Measurements from ENCODE around the gene NTMT1.
"Not testable (repeated sequence)": the region's sequence is repeated elsewhere in the genome, so short reads cannot be mapped to it uniquely, and the experiment has no call there.

Gene NTMT1

DNA sequence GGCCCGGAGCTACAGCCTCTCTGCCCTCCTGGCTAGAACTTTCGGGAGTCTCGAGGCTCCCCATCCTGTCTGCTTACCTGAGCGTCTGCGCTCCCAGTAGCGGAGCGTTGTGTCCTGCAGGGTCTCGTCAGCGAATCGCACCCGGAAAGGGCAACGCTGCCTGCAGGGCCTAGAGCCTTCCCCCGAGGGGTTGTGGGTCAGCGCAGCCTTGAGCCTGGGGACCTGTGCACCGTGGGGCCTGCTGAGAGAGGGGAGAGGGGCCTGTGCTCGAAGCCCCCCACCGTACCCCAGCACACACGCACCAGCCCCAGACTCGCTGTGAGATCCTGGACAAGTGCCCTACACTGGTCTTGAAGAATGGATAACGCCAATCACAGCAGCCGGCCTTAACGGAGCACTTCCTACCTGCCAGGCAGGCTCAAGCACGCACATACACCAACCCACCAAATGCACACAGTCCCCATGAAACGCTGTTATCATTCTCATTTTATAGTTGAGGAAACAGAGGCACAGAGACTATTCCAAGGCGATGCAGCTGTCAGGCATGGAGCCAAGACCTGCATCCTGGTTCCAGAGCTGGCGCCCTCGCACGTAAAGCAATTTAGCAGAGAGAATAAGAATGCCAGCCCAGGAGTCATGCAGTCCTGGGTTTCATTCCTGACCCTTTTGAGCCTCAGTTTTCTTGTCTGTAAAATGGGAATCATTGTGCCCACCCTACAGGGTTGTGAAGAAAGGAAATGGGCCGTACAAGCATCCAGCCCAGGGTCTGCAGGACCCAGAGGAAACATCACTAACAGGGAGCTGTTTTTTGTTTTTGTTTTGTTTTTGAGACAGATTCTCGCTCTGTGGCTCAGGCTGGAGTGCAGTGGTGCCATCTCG is 10.3 kb upstream of the NTMT1 start:
- no peak for DNase-seq

DNA sequence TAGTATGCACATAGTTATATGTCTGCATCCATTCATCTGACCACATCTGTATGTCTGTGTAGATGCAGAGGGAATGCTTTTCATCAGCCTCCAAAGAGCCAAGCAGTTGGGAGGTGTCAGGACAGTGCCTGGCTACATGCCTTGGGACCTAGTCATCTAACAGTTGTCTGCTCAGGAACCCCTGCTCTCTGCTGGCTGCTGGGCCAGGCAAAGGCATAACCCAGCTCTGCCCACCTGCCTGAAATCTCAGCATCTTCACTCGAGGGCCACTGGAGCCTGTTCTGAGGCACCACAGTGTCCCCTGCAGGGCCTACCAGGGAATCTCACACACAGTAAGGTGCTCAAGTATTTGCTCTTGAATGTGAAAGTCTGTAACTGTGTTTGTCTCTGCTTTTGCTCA is 8.8 kb upstream of the NTMT1 start:
- DNase-seq = no peak

DNA sequence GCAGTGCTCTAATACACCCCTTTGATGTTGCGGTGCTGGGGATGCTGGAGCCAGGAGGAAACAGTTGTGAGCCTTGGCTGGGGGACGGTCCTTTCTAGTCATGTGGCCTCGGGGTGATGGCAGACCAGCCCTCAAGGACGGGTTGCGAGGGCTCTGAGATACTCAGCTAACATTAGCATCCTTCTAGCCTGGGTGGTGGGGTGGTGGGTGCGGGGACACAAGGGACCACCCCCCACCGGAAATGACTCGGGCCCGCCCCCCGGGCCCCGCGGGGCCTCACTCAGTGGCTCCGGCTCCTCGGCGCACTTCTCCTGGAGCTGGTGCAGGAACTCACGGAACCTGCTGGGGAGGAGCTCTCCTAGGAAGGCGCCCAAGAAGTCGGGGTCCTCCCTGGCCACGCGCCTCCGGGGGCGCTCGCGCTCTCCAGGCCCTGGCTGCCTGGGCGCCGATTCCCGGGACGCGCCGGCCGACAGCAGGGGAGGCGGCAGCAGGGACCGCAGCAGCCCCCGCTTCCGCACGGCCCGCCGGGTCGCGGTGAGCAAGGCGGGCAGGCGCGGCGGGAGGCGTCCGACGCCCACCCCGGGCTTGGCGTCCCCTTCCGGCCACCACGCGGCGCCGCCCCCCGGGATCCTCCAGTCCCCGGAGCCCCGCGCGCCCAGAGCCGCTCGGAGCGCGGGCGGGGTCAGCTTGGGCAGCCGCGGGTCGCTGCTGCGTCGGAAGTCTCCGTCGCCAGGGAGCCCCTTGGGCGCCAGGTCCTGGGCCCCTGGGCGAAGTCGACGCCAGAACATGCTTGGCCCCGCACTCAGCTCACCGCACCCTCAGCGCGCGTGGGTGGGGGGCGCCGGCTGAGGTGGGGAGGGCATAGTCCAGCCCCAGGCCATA is 5.9 kb upstream of the NTMT1 start:
- DNase-seq = no peak

DNA sequence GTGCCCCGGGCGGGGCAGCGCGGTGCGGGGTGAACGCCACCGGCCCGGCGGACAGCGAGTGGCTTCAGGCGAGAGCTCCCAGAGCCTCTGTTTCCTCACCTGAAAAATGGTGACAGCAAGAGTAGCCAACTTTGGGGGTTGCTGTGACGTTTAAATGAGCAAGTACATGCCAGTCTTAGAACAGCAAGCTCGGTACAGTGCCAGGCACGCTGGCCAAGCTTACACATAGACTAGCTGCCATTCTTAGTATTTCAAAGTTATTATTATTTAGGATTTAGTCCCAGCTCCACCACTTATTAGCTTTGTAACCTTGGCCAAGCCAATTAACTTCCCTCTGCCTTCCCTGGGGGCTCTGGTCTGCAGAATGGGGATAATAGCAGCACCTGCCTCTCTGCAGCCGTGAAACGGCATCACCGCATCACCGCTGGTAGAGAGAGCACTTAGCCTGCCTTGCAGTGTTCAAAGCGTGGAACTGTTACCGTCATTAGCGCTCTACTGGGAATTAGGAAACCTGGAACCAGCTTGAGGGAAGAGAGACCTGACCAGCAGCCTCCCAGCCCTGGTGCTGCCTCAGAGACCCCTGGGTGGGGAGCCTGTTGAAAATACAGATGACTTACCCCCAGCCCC is 5.2 kb upstream of the NTMT1 start, which contains the start of gene C9orf50:
Gene C9orf50 (minus strand): TSS at position 433 of the 627 bp plus-strand sequence. CDS start 527 bp downstream, outside the sequence.
- no peak for DNase-seq

DNA sequence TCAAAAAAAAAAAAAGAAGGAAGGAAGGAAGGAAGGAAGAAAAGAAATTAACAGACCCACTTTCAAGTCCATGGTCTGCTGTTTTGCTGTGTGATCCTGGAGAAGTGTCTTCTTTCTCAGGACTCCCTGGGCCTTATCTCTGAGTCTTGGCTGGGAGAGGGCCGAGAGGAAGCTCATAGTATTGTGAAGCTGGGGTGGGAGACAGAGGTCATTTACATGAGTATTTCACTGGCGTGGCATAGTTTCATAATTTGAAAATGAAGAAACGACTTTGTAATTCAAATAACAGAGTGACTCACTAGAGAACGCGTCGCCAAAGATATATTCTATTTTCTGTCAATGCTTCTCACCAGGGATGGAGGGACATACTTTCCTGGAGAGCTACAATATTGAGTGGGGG is 2.6 kb upstream of the NTMT1 start:
- no peak for DNase-seq

DNA sequence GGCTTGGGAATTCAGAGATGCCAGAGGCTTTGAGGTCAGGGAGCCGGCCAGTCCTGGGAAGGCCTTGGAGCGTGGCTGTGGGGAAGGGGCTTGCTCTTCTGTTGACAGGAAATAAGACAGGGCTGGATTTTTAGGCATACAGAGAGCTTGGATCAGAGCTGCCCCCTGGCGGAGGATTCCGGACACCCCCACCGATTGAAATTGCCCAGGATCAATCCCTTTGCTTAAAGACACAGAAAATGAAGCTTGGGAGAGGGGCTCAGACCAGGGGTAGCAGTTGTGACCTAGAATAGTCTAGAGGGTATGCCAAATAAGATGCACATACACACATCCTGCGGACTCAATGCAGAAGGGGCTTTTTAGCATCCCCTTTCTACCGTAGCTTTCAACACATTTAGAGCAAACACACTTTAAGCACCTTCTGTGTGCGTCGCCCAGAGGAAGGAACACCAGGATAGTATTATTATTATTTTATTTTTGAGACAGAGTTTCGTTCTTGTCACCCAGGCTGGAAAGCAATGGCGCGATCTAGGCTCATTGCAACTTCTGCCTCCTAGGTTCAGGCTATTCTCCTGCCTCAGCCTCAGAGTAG is 1.7 kb upstream of the NTMT1 start:
- peak; percentile 72 for DNase-seq

DNA sequence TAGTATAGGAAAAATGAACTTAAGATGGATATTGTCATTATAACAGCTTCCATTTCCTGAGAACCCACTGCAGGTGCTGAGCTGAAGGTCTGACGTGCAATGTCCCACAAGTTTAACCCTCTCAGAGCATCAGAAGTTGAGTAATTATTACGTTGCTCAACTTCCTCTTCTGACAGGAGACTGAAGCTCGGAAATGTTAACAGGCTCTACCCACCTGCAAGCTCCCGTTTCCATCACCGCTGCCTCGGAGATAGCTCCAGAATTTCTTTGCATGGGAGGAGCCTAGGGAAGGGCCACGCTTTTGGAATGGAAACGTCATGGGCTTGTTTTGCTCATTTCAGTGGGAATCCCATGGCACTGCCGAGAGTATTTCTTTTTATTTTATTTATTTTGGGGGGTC is 1.0 kb upstream of the NTMT1 start:
- no peak for DNase-seq

DNA sequence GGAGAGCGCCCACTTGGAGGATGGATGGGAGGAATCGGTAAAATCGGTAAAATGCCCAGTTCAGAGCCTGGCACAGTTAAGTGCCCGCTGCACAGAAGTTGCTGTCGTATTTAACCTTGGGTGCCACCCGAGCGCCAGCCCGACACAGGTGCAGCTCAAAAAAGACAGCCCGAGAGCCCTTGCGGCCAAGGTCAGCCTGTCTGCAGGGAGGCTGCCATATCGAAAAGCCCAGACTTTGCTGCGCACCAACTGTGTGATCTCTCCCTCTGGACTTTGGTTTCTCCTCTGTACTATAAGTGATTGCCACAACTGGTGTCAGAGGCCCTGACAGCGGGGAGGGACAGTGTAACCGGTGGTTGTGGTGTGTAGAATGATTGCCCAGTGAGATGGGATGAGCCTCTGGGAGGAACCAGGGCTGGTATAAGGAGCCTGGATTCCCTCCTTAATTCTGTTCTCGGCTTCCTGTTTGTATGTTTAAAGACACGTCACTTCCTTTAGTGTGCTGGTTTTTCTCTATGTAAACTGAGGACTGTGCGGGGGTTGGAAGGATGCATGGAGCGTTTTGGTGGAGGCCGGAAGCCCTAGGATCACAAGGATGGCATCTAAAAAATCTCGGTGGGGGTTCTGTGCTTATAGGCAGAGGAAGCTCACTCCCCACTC is 792 bp downstream of the NTMT1 start:
- DNase-seq = no peak

DNA sequence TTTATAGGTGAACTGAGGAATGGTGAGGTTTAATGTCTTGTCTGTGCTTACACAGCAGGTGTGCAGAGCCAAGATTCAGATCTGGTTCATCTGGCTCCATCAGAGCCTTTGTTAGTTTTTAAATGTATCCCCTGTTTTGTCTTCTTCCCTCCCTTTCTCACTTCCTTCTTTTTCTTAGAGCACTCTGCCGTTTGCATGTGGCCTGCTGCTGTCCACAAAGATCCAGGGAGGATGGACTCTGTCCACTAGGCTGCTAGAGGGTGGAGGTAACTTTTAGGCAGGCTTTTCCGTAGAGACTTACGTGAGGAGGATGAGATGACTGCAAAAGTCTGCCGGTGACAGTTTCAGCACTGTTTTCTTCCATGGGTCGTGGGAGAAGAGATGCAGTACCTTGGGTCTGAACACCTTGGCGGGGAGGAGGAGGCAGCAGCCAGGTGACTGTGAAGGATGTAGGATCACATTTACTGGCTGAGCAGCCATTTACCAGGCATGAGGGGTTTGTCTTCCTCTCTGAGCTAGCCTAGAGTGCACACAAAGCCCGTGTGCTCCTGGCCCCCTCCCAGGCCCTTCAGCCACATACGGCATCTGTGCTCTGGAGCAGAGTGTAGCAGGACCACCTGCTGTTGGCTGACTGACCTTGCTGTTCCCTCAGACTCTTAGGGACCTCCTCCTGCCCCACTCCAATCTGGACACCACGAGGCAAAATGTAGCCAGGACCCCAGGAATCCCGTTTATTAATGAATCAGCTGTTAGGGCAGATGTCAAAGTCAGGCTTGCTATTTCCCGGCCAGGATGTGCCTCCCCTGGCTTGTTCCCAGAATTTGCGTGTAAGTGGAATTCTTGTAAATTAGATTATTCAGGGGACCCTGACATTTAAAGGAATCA is 1.8 kb downstream of the NTMT1 start:
- DNase-seq = no peak

DNA sequence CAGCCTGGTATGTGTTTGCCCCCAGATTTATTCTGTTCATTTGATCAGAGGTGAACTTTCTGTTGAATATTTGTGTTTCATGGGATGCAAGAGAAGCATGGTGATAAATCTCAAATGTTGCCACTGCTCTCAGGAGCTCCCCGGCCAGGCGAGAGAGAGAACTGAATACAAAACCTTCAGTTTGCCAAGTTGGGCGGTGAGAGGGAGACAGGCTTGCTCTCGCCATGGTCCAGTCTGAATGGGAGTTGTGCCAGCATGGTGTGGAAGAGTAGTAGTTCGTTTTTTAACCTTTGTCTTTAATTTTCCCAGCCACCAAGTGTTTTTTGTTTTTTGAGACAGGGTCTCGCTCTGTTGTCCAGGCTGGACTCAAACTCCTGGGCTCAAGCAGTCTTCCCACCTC is 2.7 kb downstream of the NTMT1 start:
- DNase-seq = no peak

DNA sequence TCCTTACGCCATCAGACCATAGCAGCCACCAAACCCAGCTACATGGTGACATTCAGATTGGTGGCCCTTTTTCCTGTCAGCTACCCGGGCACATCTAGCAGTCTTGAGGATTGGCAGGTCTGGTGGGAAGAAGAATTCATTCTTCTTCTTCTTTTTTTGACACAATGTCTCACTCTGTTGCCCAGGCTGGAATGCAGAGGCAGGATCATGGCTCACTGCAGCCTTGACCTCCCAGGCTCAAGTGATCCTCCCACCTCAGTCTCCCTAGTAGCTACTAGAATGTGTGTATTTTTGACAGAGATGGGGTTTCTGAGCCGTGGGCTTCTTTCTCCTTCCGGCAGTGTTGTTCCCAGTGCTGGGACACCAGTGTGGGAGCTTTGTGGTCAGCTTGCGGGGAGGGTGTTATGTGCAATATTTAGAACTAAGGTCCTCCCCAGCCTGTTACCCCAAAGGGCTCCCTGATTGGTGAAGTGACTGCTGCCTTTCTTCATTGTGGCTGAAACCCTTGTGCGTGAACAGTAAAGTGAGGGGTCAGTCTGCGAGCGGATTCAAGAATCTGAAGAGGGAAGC is 3.4 kb downstream of the NTMT1 start:
- DNase-seq = no peak

DNA sequence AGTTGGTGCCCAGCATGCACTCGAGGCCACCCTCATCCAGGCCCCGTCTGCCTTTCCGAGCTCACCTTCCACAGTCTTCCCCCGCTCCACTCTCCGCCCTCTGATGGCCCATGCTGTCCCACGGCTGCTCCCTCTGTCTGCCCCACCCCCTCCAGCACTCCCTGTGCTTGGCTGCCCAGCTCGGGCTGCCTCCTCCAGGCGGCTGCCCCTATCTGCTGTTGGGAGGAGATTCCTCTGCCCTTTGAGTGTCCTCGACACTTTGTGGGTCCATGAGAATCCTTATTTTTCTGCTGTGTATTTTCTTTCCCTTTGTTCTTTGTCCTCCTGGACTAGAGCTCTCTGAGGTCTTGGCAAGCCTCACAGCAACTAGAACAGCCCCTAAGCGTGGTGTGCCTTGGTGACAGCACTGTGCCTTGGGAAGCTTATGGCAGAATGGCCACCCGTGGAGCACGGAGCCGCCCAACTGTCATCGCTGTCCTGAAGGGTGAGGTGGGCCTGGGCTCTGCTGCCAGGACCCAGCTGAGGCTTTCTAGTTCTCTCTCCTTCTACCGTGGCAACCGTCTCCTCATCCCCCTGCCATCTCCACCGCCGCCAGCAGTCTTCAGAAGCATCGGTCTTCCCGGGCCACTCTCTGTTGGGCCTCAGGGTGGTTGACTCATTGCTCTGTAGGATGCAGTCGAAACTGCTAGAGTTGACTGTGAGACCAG is 5.2 kb downstream of the NTMT1 start:
- DNase-seq = no peak

DNA sequence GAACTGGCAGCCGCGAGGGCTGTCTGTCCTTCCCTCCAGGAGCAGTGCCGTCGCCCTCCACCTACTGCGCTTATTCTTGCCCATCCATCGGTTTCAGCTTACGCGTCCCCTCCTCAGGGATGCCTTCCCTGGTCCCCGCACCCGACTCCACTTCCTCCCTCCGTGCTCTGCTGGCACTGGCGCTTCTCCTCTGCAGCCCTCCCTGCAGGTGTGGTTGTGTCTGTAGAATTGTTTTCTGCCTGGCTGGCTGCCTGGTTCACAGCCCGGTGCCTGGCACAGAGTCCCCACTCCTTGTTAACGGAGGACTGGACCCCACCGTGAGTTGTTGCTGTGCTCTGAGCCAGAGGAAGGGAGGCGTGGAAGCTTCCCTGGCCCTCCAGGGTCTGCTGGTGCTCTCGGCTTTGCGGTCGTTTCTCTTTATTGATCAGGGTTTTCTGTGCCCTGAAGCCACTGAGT is 5.7 kb downstream of the NTMT1 start:
- no peak for DNase-seq

DNA sequence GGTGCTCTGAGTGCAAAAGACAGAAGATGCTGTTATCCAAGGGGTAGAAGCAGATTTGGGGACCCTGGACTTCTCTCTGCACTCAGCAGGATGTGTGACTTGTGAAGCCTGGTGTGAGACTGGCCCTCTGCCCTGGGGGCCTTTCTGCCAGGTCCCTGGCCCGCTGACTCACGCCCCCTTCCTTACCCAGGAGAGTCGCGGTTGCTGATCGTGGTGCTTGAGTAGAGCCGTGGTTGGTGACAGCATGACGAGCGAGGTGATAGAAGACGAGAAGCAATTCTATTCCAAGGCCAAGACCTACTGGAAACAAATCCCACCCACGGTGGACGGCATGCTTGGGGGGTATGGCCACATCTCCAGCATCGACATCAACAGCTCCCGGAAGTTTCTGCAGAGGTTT is 6.5 kb downstream of the NTMT1 start:
- no peak for DNase-seq

DNA sequence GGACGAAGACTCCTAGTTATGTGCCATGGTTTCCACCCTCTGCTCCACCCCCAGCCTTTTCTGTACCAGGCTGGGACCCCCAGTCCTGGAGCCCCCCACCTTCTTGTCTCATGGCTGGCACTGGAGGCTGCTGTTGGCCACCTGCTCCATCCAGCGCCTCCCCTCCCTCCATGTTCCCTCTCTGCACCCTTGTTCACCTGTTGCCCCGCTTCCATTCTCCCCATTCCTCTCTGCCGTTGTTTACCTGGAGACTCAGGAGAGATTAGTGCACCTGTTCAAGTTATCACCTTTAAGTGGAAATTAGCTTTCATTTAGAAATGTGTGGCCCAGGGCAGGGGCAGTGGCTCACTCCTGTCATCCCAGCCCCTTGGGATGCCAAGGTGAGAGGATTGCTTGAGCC is 7.2 kb downstream of the NTMT1 start:
- no peak for DNase-seq

DNA sequence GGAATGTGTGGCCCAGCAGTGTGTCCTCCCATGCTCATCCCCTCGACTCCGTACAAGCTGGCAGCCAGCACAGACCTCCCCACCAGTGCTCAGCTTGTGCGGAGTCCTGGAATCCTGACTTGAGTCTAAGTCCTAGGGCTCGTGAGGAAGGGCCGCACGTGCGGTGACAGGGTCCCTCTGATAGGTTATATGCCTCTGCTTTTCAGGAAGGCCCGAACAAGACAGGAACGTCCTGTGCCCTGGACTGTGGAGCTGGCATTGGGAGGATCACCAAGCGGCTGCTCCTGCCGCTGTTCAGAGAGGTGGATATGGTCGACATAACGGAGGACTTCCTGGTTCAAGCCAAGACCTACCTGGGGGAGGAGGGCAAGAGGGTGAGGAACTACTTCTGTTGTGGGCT is 7.9 kb downstream of the NTMT1 start:
- no peak for DNase-seq

DNA sequence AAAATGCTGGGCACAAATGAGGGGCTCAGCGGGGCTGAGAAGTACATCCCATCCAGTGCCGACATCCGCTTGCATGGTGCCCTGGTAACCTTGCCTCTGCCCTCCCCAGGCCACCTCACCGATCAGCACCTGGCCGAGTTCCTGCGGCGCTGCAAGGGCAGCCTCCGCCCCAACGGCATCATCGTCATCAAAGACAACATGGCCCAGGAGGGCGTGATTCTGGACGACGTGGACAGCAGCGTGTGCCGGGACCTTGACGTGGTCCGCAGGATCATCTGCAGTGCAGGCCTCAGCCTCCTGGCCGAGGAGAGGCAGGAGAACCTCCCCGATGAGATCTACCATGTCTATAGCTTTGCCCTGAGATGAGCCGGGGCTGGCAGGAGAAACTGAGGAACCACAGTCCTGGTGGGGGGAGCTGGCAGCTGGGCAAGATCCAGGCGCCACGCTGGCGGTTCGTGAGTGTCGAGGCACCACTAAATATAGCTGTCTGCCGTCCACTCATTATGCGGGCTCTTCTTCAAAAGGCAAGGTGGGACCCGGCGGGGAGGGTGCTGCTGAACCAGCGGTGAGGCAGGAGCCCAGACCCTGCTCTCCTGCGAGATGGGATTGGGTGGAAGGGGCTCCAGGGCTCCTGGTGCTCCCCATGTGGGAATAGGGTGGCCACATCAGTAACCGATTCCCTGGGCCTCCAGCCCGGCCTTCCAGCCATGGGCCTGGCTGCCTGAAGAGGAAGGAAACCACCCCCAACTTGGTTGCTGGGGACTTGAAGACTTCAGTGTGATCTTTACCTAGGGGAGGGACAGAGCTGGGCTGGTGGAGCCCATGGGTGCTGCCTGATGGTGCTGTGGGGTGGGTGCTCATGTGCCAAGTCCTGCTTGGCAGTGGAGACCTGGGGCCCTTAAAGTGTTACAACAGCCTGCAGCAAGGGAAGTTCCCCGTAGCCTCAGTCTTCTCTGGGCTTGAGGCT is 9.4 kb downstream of the NTMT1 start:
- no peak for DNase-seq

DNA sequence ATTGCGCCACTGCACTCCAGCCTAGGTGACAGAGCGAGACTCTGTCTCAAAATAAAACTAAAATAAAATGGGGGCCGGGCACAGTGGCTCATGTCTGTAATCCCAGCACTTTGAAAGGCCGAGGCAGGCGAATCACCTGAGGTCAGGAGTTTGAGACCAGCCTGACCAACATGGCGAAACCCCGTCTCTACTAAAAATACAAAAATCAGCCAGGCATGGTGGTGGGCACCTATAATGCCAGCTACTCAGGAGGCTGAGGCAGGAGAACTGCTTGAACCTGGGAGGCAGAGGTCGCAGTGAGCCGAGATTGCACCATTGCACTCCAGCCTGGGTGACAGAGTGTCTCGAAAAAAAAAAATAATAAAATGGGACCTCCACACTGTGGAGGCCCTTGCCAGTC is 10.4 kb downstream of the NTMT1 start:
- DNase-seq = not testable (repeated sequence)

DNA sequence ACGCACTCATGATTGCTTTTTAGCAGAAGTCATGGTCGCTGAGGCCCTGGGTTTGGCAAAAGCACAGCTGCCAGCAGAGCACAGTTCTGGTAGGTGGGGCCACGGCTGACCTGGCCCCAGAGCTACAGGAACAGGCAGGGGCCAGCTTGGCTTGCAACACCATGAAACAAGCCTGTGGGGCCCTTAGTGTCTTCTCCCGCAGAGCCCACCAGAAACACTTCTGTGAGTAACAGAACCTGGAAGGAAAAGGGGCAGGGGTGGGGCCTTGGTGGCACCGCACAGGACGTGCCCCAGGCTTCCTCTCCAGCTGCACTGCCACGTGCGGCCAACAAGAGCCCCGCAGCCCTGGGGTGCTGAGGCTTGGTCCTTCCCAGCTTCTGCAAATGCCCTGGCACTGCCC is 11.1 kb downstream of the NTMT1 start:
- no peak for DNase-seq
